OCI-LY7 (cell line): ENCODE measurements around the gene GORASP2. TPM values are rescaled to one million over a fixed set of nuclear protein-coding genes. Genes with fewer than 3 reads are reported as not detected.

Experiments
- BruUV-seq: library from RNA; stranded (reverse); fragments of 400-500 nt; replicated peaks from 2 replicates; lab custom pipeline; 2021; lab: Mats Ljungman, UMichigan
- CTCF ChIA-PET: fragments of 300-600 bp; sonication (Branson Sonifier 250); formaldehyde crosslinking; loops from one replicate; lab custom pipeline; 2022; ENCODE audit warnings: antibody characterized with exemption; ENCODE audit not compliant: unreplicated experiment; lab: Charles Lee
- POLR2A ChIA-PET: fragments of 300-600 bp; sonication (Branson Sonifier 250); formaldehyde crosslinking; loops from one replicate; lab custom pipeline; 2022; ENCODE audit warnings: antibody characterized with exemption; lab: Charles Lee
- DNase-seq: peaks from one replicate; pipeline ENCODE4 v3.0.0-alpha.2; 2015; ENCODE audit warnings: low spot score
- H2AFZ ChIP-seq: fragments of 200-600 bp; sonication (generic), shearing (Covaris generic); 2 replicates; pipeline ENCODE4 v1.6.1; 2014; ENCODE audit warnings: mild to moderate bottlenecking, antibody characterized with exemption, low read length, moderate library complexity
- H3K27ac ChIP-seq: fragments of 200-600 bp; sonication (generic); 2 replicates; pipeline ENCODE4 v1.5.1; 2014; ENCODE audit warnings: mixed run types, low read depth, mild to moderate bottlenecking, moderate library complexity, low read length, inconsistent platforms; ENCODE audit not compliant: poor library complexity, severe bottlenecking
- H3K36me3 ChIP-seq: fragments of 200-600 bp; sonication (generic); 2 replicates; pipeline ENCODE4 v1.6.1; 2014; ENCODE audit warnings: mild to moderate bottlenecking, antibody characterized with exemption, low read length, moderate library complexity, mixed read lengths; ENCODE audit not compliant: insufficient read depth
- H3K4me1 ChIP-seq: fragments of 200-600 bp; sonication (generic); 2 replicates; pipeline ENCODE4 v1.5.1; 2014; ENCODE audit warnings: mild to moderate bottlenecking, low read length; ENCODE audit not compliant: insufficient read depth, poor library complexity, severe bottlenecking
- H3K4me2 ChIP-seq: fragments of 200-600 bp; sonication (generic); 2 replicates; pipeline ENCODE4 v1.6.1; 2014; ENCODE audit warnings: mild to moderate bottlenecking, low read length
- H3K4me3 ChIP-seq: fragments of 200-600 bp; sonication (generic); 2 replicates; pipeline ENCODE4 v1.5.1; 2014; ENCODE audit warnings: mild to moderate bottlenecking, low read depth, low read length; ENCODE audit not compliant: poor library complexity, severe bottlenecking
- H3K79me2 ChIP-seq: fragments of 200-600 bp; sonication (generic); 2 replicates; pipeline ENCODE4 v1.6.1; 2016; ENCODE audit warnings: low read depth, mild to moderate bottlenecking, low read length, moderate library complexity, mixed read lengths; ENCODE audit not compliant: insufficient read depth
- H3K9me2 ChIP-seq: fragments of 200-600 bp; sonication (generic); 2 replicates; pipeline ENCODE4 v1.6.1; 2016; ENCODE audit warnings: mild to moderate bottlenecking, low read length, mixed read lengths; ENCODE audit not compliant: insufficient read depth
- H3K9me3 ChIP-seq: fragments of 200-600 bp; sonication (generic); 2 replicates; pipeline ENCODE4 v1.6.1; 2014; ENCODE audit warnings: mild to moderate bottlenecking, mixed run types, low read length, mixed read lengths
- H4K20me1 ChIP-seq: fragments of 200-600 bp; sonication (generic); 2 replicates; pipeline ENCODE4 v1.6.1; 2014; ENCODE audit warnings: mild to moderate bottlenecking, antibody characterized with exemption, low read length, moderate library complexity, mixed read lengths; ENCODE audit not compliant: insufficient read depth
- CTCF ChIP-seq: fragments of 200-600 bp; sonication (generic); conservative IDR thresholded peaks from 2 replicates; pipeline ENCODE4 v1.5.1; 2014; ENCODE audit warnings: mild to moderate bottlenecking, antibody characterized with exemption, low read length, moderate library complexity, mixed read lengths
- EZH2phosphoT487 ChIP-seq: fragments of 200-600 bp; sonication (generic); IDR thresholded peaks from 2 replicates; pipeline ENCODE4 v1.6.1; 2018; ENCODE audit warnings: low read depth, borderline replicate concordance, mild to moderate bottlenecking, mixed run types, antibody characterized with exemption, low read length, moderate library complexity, mixed read lengths
- intact Hi-C: fragments of 100-400 bp; cut with micrococcal nuclease; formaldehyde crosslinking; loops from one replicate; pipeline ENCODE4 v1.10.0; 2022; ENCODE audit not compliant: unreplicated experiment
- total RNA-seq, 2 experiments: library from RNA; depleted of rRNA in 1 of 2; stranded (reverse); fragments of >200 nt in 1 of 2; shearing (Covaris generic) in 1 of 2; gene quantifications; 2 replicates each; pipeline ENCODE4 v1.2.3, GENCODE V29; 2014 to 2022

Gene GORASP2
- total RNA-seq, 2 experiments from 2014 or later = 30.7 to 94.3 TPM

- no peak overlapping the region for H3K4me2 ChIP-seq
- ChIA-PET POLR2A (no interaction called here), CTCF (no interaction called here)
- no peak for DNase-seq
- no peaks in the 10 kb centered on the region for H4K20me1 ChIP-seq
- H3K4me3 ChIP-seq = no peak overlapping the region
- intact Hi-C loops = no loop called here
- peaks cover 18% of the 10 kb centered on the region; the same call in 1 of the 2 replicates for H3K9me3 ChIP-seq
- H2AFZ ChIP-seq = no peak overlapping the region
- H3K36me3 ChIP-seq = no peaks in the 10 kb centered on the region
- TF ChIP-seq EZH2phosphoT487 = no peak
- TF ChIP-seq CTCF = no peak
- no peaks in the 10 kb centered on the region for H3K79me2 ChIP-seq
- no peaks in the 10 kb centered on the region for H3K9me2 ChIP-seq
- no TSS peak for BruUV-seq
- H3K4me1 ChIP-seq = peaks cover 2% of the 10 kb centered on the region
- H3K27ac ChIP-seq = no peak overlapping the region
Measured at GRCh38 chr2:170922634-170923494, 6.2 kb upstream of the GORASP2 start.

GRCh38 chr2:170923799-170924198 is 5.3 kb upstream of the GORASP2 start:
- intact Hi-C loops = no loop called here
- Histone ChIP-seq H3K36me3 (no peaks in the 10 kb centered on the region), H3K9me2 (no peaks in the 10 kb centered on the region), H4K20me1 (no peaks in the 10 kb centered on the region), H2AFZ (no peak overlapping the region), H3K79me2 (no peaks in the 10 kb centered on the region), H3K4me3 (no peak overlapping the region), H3K9me3 (peaks cover 23% of the 10 kb centered on the region; the same call in 1 of the 2 replicates), H3K4me1 (peaks cover 10% of the 10 kb centered on the region), H3K27ac (no peak overlapping the region), H3K4me2 (no peak overlapping the region)
- no TSS peak for BruUV-seq
- ChIA-PET POLR2A (no interaction called here), CTCF (no interaction called here)
- DNase-seq = peak; percentile 46
- no peak for TF ChIP-seq CTCF
- no peak for TF ChIP-seq EZH2phosphoT487

DNA sequence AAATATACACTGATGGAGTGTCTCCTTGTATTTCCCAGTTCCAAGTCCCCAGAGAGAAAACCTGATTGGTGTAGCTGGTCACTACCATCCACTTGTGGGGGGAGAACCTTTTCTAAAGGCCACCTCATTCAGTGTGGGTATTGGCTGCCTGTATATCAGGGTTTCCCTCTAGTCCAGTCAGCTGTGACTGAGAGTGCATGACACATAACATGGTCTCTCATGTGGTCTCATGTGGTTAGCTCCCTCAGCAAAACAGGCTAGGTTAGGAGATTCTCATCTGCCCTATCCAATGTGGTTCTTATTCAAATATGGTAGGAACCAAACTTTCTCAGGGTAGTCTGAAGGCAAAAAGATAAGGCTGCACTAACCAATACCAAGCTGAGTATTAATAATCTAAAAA is 4.1 kb upstream of the GORASP2 start:
- peaks cover 5% of the 10 kb centered on the region for H3K79me2 ChIP-seq
- H3K9me3 ChIP-seq = peaks cover 23% of the 10 kb centered on the region; the same call in 1 of the 2 replicates
- no peak overlapping the region for H3K4me3 ChIP-seq
- no peak overlapping the region for H3K4me2 ChIP-seq
- no peak for TF ChIP-seq EZH2phosphoT487
- TF ChIP-seq CTCF = no peak
- peaks cover 10% of the 10 kb centered on the region for H3K4me1 ChIP-seq
- H3K27ac ChIP-seq = no peak overlapping the region
- H2AFZ ChIP-seq = no peak overlapping the region
- intact Hi-C loops = no loop called here
- no peaks in the 10 kb centered on the region for H3K9me2 ChIP-seq
- ChIA-PET CTCF (no interaction called here), POLR2A (no interaction called here)
- no TSS peak for BruUV-seq
- no peak for DNase-seq
- no peaks in the 10 kb centered on the region for H3K36me3 ChIP-seq
- H4K20me1 ChIP-seq = no peaks in the 10 kb centered on the region
